H9 (cell line): Measurements from ENCODE around the gene ACAD9. TPM values are rescaled to one million over a fixed set of nuclear protein-coding genes. Genes with fewer than 3 reads are reported as not detected.

ENCODE experiments used
- DNase-seq: peaks from one replicate; pipeline ENCODE4 v3.0.0-alpha.2; 2017
- H2AFZ ChIP-seq: one replicate; pipeline ENCODE4 v1.6.1; 2013; ENCODE audit warnings: mild to moderate bottlenecking, low read length, control low read depth, moderate library complexity
- H2AK5ac ChIP-seq: 2 replicates; pipeline ENCODE4 v1.6.1; 2013; ENCODE audit warnings: low read length, control low read depth, mixed read lengths; ENCODE audit not compliant: insufficient read length
- H2BK120ac ChIP-seq: one replicate; pipeline ENCODE4 v1.6.1; 2013; ENCODE audit warnings: low read depth, mild to moderate bottlenecking, low read length, control low read depth, inconsistent platforms; ENCODE audit not compliant: poor library complexity, severe bottlenecking
- H2BK12ac ChIP-seq: 2 replicates; pipeline ENCODE4 v1.6.1; 2013; ENCODE audit warnings: low read length, control low read depth, mixed read lengths, low read depth; ENCODE audit not compliant: insufficient read length
- H2BK15ac ChIP-seq: 2 replicates; pipeline ENCODE4 v1.6.1; 2013; ENCODE audit warnings: low read depth, low read length, control low read depth
- H2BK20ac ChIP-seq: one replicate; pipeline ENCODE4 v1.6.1; 2013; ENCODE audit warnings: low read depth, mild to moderate bottlenecking, low read length, control low read depth, inconsistent platforms; ENCODE audit not compliant: poor library complexity, severe bottlenecking
- H2BK5ac ChIP-seq: 2 replicates; pipeline ENCODE4 v1.6.1; 2013; ENCODE audit warnings: low read length, control low read depth, mixed read lengths; ENCODE audit not compliant: insufficient read length
- H3K14ac ChIP-seq: 2 replicates; pipeline ENCODE4 v1.6.1; 2013; ENCODE audit warnings: low read length, control low read depth; ENCODE audit not compliant: insufficient read depth
- H3K18ac ChIP-seq: 2 replicates; pipeline ENCODE4 v1.6.1; 2013; ENCODE audit warnings: low read depth, mild to moderate bottlenecking, mixed read lengths, low read length, control low read depth; ENCODE audit not compliant: insufficient read length
- H3K23ac ChIP-seq: 2 replicates; pipeline ENCODE4 v1.6.1; 2013; ENCODE audit warnings: low read length, control low read depth, mixed read lengths, low read depth; ENCODE audit not compliant: insufficient read length
- H3K23me2 ChIP-seq: 2 replicates; pipeline ENCODE4 v1.6.1; 2013; ENCODE audit warnings: low read depth, mild to moderate bottlenecking, mixed read lengths, low read length, control low read depth; ENCODE audit not compliant: insufficient read length, poor library complexity, severe bottlenecking
- H3K27ac ChIP-seq: 2 replicates; pipeline ENCODE4 v1.5.1; 2013; ENCODE audit warnings: low read length, control low read depth, mixed read lengths, low read depth; ENCODE audit not compliant: insufficient read length
- H3K27me3 ChIP-seq: 2 replicates; pipeline ENCODE4 v1.6.1; 2013; ENCODE audit warnings: low read length, control low read depth, inconsistent platforms; ENCODE audit not compliant: insufficient read depth
- H3K4ac ChIP-seq: 2 replicates; pipeline ENCODE4 v1.6.1; 2013; ENCODE audit warnings: low read depth, mild to moderate bottlenecking, control low read depth, inconsistent platforms, low read length, moderate library complexity
- H3K4me1 ChIP-seq: 2 replicates; pipeline ENCODE4 v1.6.1; 2013; ENCODE audit warnings: low read length, control low read depth, inconsistent platforms; ENCODE audit not compliant: insufficient read depth
- H3K4me2 ChIP-seq: 2 replicates; pipeline ENCODE4 v1.6.1; 2013; ENCODE audit warnings: low read length, control low read depth, mixed read lengths; ENCODE audit not compliant: insufficient read length, insufficient read depth
- H3K56ac ChIP-seq: 2 replicates; pipeline ENCODE4 v1.6.1; 2013; ENCODE audit warnings: low read depth, mild to moderate bottlenecking, mixed read lengths, low read length, control low read depth; ENCODE audit not compliant: insufficient read length
- H3K79me1 ChIP-seq: 2 replicates; pipeline ENCODE4 v1.6.1; 2013; ENCODE audit warnings: low read depth, mild to moderate bottlenecking, moderate library complexity, low read length, control low read depth, inconsistent platforms; ENCODE audit not compliant: insufficient read depth, poor library complexity, severe bottlenecking
- H3K79me2 ChIP-seq: 2 replicates; pipeline ENCODE4 v1.6.1; 2013; ENCODE audit warnings: low read length, control low read depth, inconsistent platforms; ENCODE audit not compliant: insufficient read depth
- H3K9ac ChIP-seq: 2 replicates; pipeline ENCODE4 v1.6.1; 2013; ENCODE audit warnings: low read length, control low read depth, mixed read lengths; ENCODE audit not compliant: insufficient read length; ENCODE audit errors: extremely low read depth
- H3K9me3 ChIP-seq: one replicate; pipeline ENCODE4 v1.6.1; 2013; ENCODE audit warnings: low read depth, low read length, inconsistent platforms; ENCODE audit not compliant: control insufficient read depth
- H3T11ph ChIP-seq: one replicate; pipeline ENCODE4 v1.6.1; 2013; ENCODE audit warnings: mild to moderate bottlenecking, low read length, control low read depth, inconsistent platforms
- H4K20me1 ChIP-seq: one replicate; pipeline ENCODE4 v1.6.1; 2013; ENCODE audit not compliant: control insufficient read depth, insufficient read length, insufficient read depth
- H4K5ac ChIP-seq: 2 replicates; pipeline ENCODE4 v1.6.1; 2013; ENCODE audit warnings: low read depth, mild to moderate bottlenecking, mixed read lengths, low read length, control low read depth; ENCODE audit not compliant: insufficient read length
- H4K8ac ChIP-seq: replicated peaks from 2 replicates; pipeline ENCODE4 v1.6.1; 2013; ENCODE audit warnings: low read length, control low read depth, mixed read lengths, low read depth; ENCODE audit not compliant: insufficient read length
- H4K91ac ChIP-seq: 2 replicates; pipeline ENCODE4 v1.6.1; 2013; ENCODE audit warnings: low read depth, mild to moderate bottlenecking, moderate library complexity, mixed read lengths, low read length, control low read depth; ENCODE audit not compliant: insufficient read length
- H3K27ac Mint-ChIP-seq, 3 experiments: 2 replicates in 2 of 3; 3 replicates in 1 of 3; pipeline ENCODE4 v1.8.0; 2020 to 2021; ENCODE audit warnings: mixed read lengths in 3 of 3, mild to moderate bottlenecking in 1 of 3, moderate library complexity in 1 of 3
- H3K27me3 Mint-ChIP-seq: 2 replicates; pipeline ENCODE4 v1.8.0; 2021; ENCODE audit warnings: low read depth, mild to moderate bottlenecking, moderate library complexity, mixed read lengths
- H3K36me3 Mint-ChIP-seq, 3 experiments: 2 replicates in 2 of 3; 3 replicates in 1 of 3; pipeline ENCODE4 v1.8.0; 2020 to 2021; ENCODE audit warnings: low read depth in 3 of 3, mixed read lengths in 3 of 3; ENCODE audit not compliant: insufficient read depth in 1 of 3
- H3K4me1 Mint-ChIP-seq, 2 experiments: 2 replicates each; pipeline ENCODE4 v1.8.0; 2020; ENCODE audit warnings: mixed read lengths in 2 of 2
- H3K4me3 Mint-ChIP-seq, 2 experiments: 2 replicates in 1 of 2; 3 replicates in 1 of 2; pipeline ENCODE4 v1.8.0; 2020 to 2021; ENCODE audit warnings: mild to moderate bottlenecking in 2 of 2, mixed read lengths in 2 of 2, moderate library complexity in 1 of 2
- H3K9me3 Mint-ChIP-seq, 2 experiments: 2 replicates in 1 of 2; 3 replicates in 1 of 2; pipeline ENCODE4 v1.8.0; 2020; ENCODE audit warnings: mild to moderate bottlenecking in 2 of 2, mixed read lengths in 2 of 2, moderate library complexity in 1 of 2
- WGBS: extraction: QIAGEN DNeasy Blood & Tissue Kit; methylation state at CpG from one replicate; pipeline ENCODE4 v1.1.7; 2013; ENCODE audit warnings: missing lambda C conversion rate, low lambda C conversion rate, mixed read lengths; ENCODE audit not compliant: insufficient read length; ENCODE audit errors: extremely low coverage; 5-methylcytosine and 5-hydroxymethylcytosine counted together
- total RNA-seq: library from RNA; stranded (reverse); gene quantifications from 2 replicates; pipeline ENCODE4 v1.2.1, GENCODE V29; 2021
- TF ChIP-seq, protein P1 (sequence below): fragments of 200-600 bp; sonication (generic); conservative IDR thresholded peaks from 3 replicates; pipeline ENCODE4 v1.8.0; 2021; ENCODE audit warnings: antibody characterized with exemption, mild to moderate bottlenecking

ACAD9 gene
- total RNA-seq, 1 experiment from 2014 or later = 43.1 TPM

GRCh38 chr3:128922804-128923459 is 43.5 kb downstream of the ACAD9 start:
- H3K27ac Mint-ChIP-seq = no peak overlapping the region
- H3K9me3 ChIP-seq = peaks cover 56% of the 10 kb centered on the region

More at GRCh38 chr3:128922804-128923459, 43.5 kb downstream of the ACAD9 start:
- peaks cover 84 to 92% of the 10 kb centered on the region in 2 experiments for H3K9me3 Mint-ChIP-seq
- Histone ChIP-seq H3T11ph (no peak overlapping the region), H3K27ac (no peak overlapping the region), H3K9ac (no peak overlapping the region), H3K14ac (no peak overlapping the region), H3K23ac (no peak overlapping the region), H4K91ac (no peak overlapping the region), H3K4ac (no peak overlapping the region), H4K8ac (no peak overlapping the region), H2AK5ac (no peak overlapping the region), H3K79me2 (no peaks in the 10 kb centered on the region), H2BK15ac (no peak overlapping the region), H3K18ac (no peak overlapping the region), H3K4me1 (no peaks in the 10 kb centered on the region), H3K23me2 (no peaks in the 10 kb centered on the region), H4K5ac (no peak overlapping the region), H2BK12ac (no peak overlapping the region), H3K79me1 (no peaks in the 10 kb centered on the region), H2AFZ (no peak overlapping the region), H3K56ac (no peak overlapping the region), H2BK120ac (no peak overlapping the region), H2BK20ac (no peak overlapping the region), H2BK5ac (no peak overlapping the region), H3K4me2 (no peak overlapping the region), H3K27me3 (no peaks in the 10 kb centered on the region), H4K20me1 (no peaks in the 10 kb centered on the region)
- TF ChIP-seq, protein P1, sequence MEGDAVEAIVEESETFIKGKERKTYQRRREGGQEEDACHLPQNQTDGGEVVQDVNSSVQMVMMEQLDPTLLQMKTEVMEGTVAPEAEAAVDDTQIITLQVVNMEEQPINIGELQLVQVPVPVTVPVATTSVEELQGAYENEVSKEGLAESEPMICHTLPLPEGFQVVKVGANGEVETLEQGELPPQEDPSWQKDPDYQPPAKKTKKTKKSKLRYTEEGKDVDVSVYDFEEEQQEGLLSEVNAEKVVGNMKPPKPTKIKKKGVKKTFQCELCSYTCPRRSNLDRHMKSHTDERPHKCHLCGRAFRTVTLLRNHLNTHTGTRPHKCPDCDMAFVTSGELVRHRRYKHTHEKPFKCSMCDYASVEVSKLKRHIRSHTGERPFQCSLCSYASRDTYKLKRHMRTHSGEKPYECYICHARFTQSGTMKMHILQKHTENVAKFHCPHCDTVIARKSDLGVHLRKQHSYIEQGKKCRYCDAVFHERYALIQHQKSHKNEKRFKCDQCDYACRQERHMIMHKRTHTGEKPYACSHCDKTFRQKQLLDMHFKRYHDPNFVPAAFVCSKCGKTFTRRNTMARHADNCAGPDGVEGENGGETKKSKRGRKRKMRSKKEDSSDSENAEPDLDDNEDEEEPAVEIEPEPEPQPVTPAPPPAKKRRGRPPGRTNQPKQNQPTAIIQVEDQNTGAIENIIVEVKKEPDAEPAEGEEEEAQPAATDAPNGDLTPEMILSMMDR = no peak
- H3K27me3 Mint-ChIP-seq = peaks cover 65% of the 10 kb centered on the region
- no peaks in the 10 kb centered on the region for H3K4me1 Mint-ChIP-seq
- DNase-seq = peak; percentile 5
- H3K4me3 Mint-ChIP-seq = no peak overlapping the region
- no CpG with 5 or more reads among the region's 10 CpGs for WGBS
- H3K36me3 Mint-ChIP-seq = peaks cover 45 to 72% (median 57%) of the 10 kb centered on the region in 3 experiments
